H9 (cell line): Measurements from ENCODE around the gene LRRC28. TPM values are rescaled to one million over a fixed set of nuclear protein-coding genes. Genes with fewer than 3 reads are reported as not detected.

Source experiments
- DNase-seq: peaks from one replicate; pipeline ENCODE4 v3.0.0-alpha.2; 2017
- H2AFZ ChIP-seq: one replicate; pipeline ENCODE4 v1.6.1; 2013; ENCODE audit warnings: mild to moderate bottlenecking, low read length, control low read depth, moderate library complexity
- H2AK5ac ChIP-seq: 2 replicates; pipeline ENCODE4 v1.6.1; 2013; ENCODE audit warnings: low read length, control low read depth, mixed read lengths; ENCODE audit not compliant: insufficient read length
- H2BK120ac ChIP-seq: one replicate; pipeline ENCODE4 v1.6.1; 2013; ENCODE audit warnings: low read depth, mild to moderate bottlenecking, low read length, control low read depth, inconsistent platforms; ENCODE audit not compliant: poor library complexity, severe bottlenecking
- H2BK12ac ChIP-seq: 2 replicates; pipeline ENCODE4 v1.6.1; 2013; ENCODE audit warnings: low read length, control low read depth, mixed read lengths, low read depth; ENCODE audit not compliant: insufficient read length
- H2BK15ac ChIP-seq: 2 replicates; pipeline ENCODE4 v1.6.1; 2013; ENCODE audit warnings: low read depth, low read length, control low read depth
- H2BK20ac ChIP-seq: one replicate; pipeline ENCODE4 v1.6.1; 2013; ENCODE audit warnings: low read depth, mild to moderate bottlenecking, low read length, control low read depth, inconsistent platforms; ENCODE audit not compliant: poor library complexity, severe bottlenecking
- H2BK5ac ChIP-seq: 2 replicates; pipeline ENCODE4 v1.6.1; 2013; ENCODE audit warnings: low read length, control low read depth, mixed read lengths; ENCODE audit not compliant: insufficient read length
- H3K14ac ChIP-seq: 2 replicates; pipeline ENCODE4 v1.6.1; 2013; ENCODE audit warnings: low read length, control low read depth; ENCODE audit not compliant: insufficient read depth
- H3K18ac ChIP-seq: 2 replicates; pipeline ENCODE4 v1.6.1; 2013; ENCODE audit warnings: low read depth, mild to moderate bottlenecking, mixed read lengths, low read length, control low read depth; ENCODE audit not compliant: insufficient read length
- H3K23ac ChIP-seq: 2 replicates; pipeline ENCODE4 v1.6.1; 2013; ENCODE audit warnings: low read length, control low read depth, mixed read lengths, low read depth; ENCODE audit not compliant: insufficient read length
- H3K23me2 ChIP-seq: 2 replicates; pipeline ENCODE4 v1.6.1; 2013; ENCODE audit warnings: low read depth, mild to moderate bottlenecking, mixed read lengths, low read length, control low read depth; ENCODE audit not compliant: insufficient read length, poor library complexity, severe bottlenecking
- H3K27ac ChIP-seq: 2 replicates; pipeline ENCODE4 v1.5.1; 2013; ENCODE audit warnings: low read length, control low read depth, mixed read lengths, low read depth; ENCODE audit not compliant: insufficient read length
- H3K27me3 ChIP-seq: 2 replicates; pipeline ENCODE4 v1.6.1; 2013; ENCODE audit warnings: low read length, control low read depth, inconsistent platforms; ENCODE audit not compliant: insufficient read depth
- H3K4ac ChIP-seq: 2 replicates; pipeline ENCODE4 v1.6.1; 2013; ENCODE audit warnings: low read depth, mild to moderate bottlenecking, control low read depth, inconsistent platforms, low read length, moderate library complexity
- H3K4me1 ChIP-seq: 2 replicates; pipeline ENCODE4 v1.6.1; 2013; ENCODE audit warnings: low read length, control low read depth, inconsistent platforms; ENCODE audit not compliant: insufficient read depth
- H3K4me2 ChIP-seq: 2 replicates; pipeline ENCODE4 v1.6.1; 2013; ENCODE audit warnings: low read length, control low read depth, mixed read lengths; ENCODE audit not compliant: insufficient read length, insufficient read depth
- H3K56ac ChIP-seq: 2 replicates; pipeline ENCODE4 v1.6.1; 2013; ENCODE audit warnings: low read depth, mild to moderate bottlenecking, mixed read lengths, low read length, control low read depth; ENCODE audit not compliant: insufficient read length
- H3K79me1 ChIP-seq: 2 replicates; pipeline ENCODE4 v1.6.1; 2013; ENCODE audit warnings: low read depth, mild to moderate bottlenecking, moderate library complexity, low read length, control low read depth, inconsistent platforms; ENCODE audit not compliant: insufficient read depth, poor library complexity, severe bottlenecking
- H3K79me2 ChIP-seq: 2 replicates; pipeline ENCODE4 v1.6.1; 2013; ENCODE audit warnings: low read length, control low read depth, inconsistent platforms; ENCODE audit not compliant: insufficient read depth
- H3K9ac ChIP-seq: 2 replicates; pipeline ENCODE4 v1.6.1; 2013; ENCODE audit warnings: low read length, control low read depth, mixed read lengths; ENCODE audit not compliant: insufficient read length; ENCODE audit errors: extremely low read depth
- H3K9me3 ChIP-seq: one replicate; pipeline ENCODE4 v1.6.1; 2013; ENCODE audit warnings: low read depth, low read length, inconsistent platforms; ENCODE audit not compliant: control insufficient read depth
- H3T11ph ChIP-seq: one replicate; pipeline ENCODE4 v1.6.1; 2013; ENCODE audit warnings: mild to moderate bottlenecking, low read length, control low read depth, inconsistent platforms
- H4K20me1 ChIP-seq: one replicate; pipeline ENCODE4 v1.6.1; 2013; ENCODE audit not compliant: control insufficient read depth, insufficient read length, insufficient read depth
- H4K5ac ChIP-seq: 2 replicates; pipeline ENCODE4 v1.6.1; 2013; ENCODE audit warnings: low read depth, mild to moderate bottlenecking, mixed read lengths, low read length, control low read depth; ENCODE audit not compliant: insufficient read length
- H4K8ac ChIP-seq: replicated peaks from 2 replicates; pipeline ENCODE4 v1.6.1; 2013; ENCODE audit warnings: low read length, control low read depth, mixed read lengths, low read depth; ENCODE audit not compliant: insufficient read length
- H4K91ac ChIP-seq: 2 replicates; pipeline ENCODE4 v1.6.1; 2013; ENCODE audit warnings: low read depth, mild to moderate bottlenecking, moderate library complexity, mixed read lengths, low read length, control low read depth; ENCODE audit not compliant: insufficient read length
- H3K27ac Mint-ChIP-seq, 3 experiments: 2 replicates in 2 of 3; 3 replicates in 1 of 3; pipeline ENCODE4 v1.8.0; 2020 to 2021; ENCODE audit warnings: mixed read lengths in 3 of 3, mild to moderate bottlenecking in 1 of 3, moderate library complexity in 1 of 3
- H3K27me3 Mint-ChIP-seq: 2 replicates; pipeline ENCODE4 v1.8.0; 2021; ENCODE audit warnings: low read depth, mild to moderate bottlenecking, moderate library complexity, mixed read lengths
- H3K36me3 Mint-ChIP-seq, 3 experiments: 2 replicates in 2 of 3; 3 replicates in 1 of 3; pipeline ENCODE4 v1.8.0; 2020 to 2021; ENCODE audit warnings: low read depth in 3 of 3, mixed read lengths in 3 of 3; ENCODE audit not compliant: insufficient read depth in 1 of 3
- H3K4me1 Mint-ChIP-seq, 2 experiments: 2 replicates each; pipeline ENCODE4 v1.8.0; 2020; ENCODE audit warnings: mixed read lengths in 2 of 2
- H3K4me3 Mint-ChIP-seq, 2 experiments: 2 replicates in 1 of 2; 3 replicates in 1 of 2; pipeline ENCODE4 v1.8.0; 2020 to 2021; ENCODE audit warnings: mild to moderate bottlenecking in 2 of 2, mixed read lengths in 2 of 2, moderate library complexity in 1 of 2
- H3K9me3 Mint-ChIP-seq, 2 experiments: 2 replicates in 1 of 2; 3 replicates in 1 of 2; pipeline ENCODE4 v1.8.0; 2020; ENCODE audit warnings: mild to moderate bottlenecking in 2 of 2, mixed read lengths in 2 of 2, moderate library complexity in 1 of 2
- CTCF ChIP-seq: fragments of 200-600 bp; sonication (generic); conservative IDR thresholded peaks from 3 replicates; pipeline ENCODE4 v1.8.0; 2021; ENCODE audit warnings: antibody characterized with exemption, mild to moderate bottlenecking
- WGBS: extraction: QIAGEN DNeasy Blood & Tissue Kit; methylation state at CpG from one replicate; pipeline ENCODE4 v1.1.7; 2013; ENCODE audit warnings: missing lambda C conversion rate, low lambda C conversion rate, mixed read lengths; ENCODE audit not compliant: insufficient read length; ENCODE audit errors: extremely low coverage; 5-methylcytosine and 5-hydroxymethylcytosine counted together
- total RNA-seq: library from RNA; stranded (reverse); gene quantifications from 2 replicates; pipeline ENCODE4 v1.2.1, GENCODE V29; 2021

The LRRC28 gene
- total RNA-seq, 1 experiment from 2014 or later, result 17.6 TPM

GRCh38 chr15:99341786-99342185 is 90.5 kb downstream of the LRRC28 start:
- Histone ChIP-seq H3K4ac (no peak overlapping the region), H2BK12ac (no peak overlapping the region), H3K18ac (no peak overlapping the region), H2AK5ac (no peak overlapping the region), H3K27ac (no peak overlapping the region), H3K4me2 (no peak overlapping the region), H2AFZ (no peak overlapping the region), H2BK120ac (no peak overlapping the region), H3K27me3 (no peaks in the 10 kb centered on the region), H4K8ac (no peak overlapping the region), H2BK5ac (no peak overlapping the region), H3K79me1 (no peaks in the 10 kb centered on the region), H3T11ph (no peak overlapping the region), H3K14ac (no peak overlapping the region), H3K79me2 (no peaks in the 10 kb centered on the region), H3K23me2 (no peaks in the 10 kb centered on the region), H3K9ac (no peak overlapping the region), H2BK15ac (no peak overlapping the region), H3K9me3 (no peaks in the 10 kb centered on the region), H3K23ac (no peak overlapping the region), H2BK20ac (no peak overlapping the region), H3K4me1 (no peaks in the 10 kb centered on the region), H3K56ac (no peak overlapping the region), H4K91ac (no peak overlapping the region), H4K5ac (no peak overlapping the region), H4K20me1 (no peaks in the 10 kb centered on the region)
- no peaks in the 10 kb centered on the region for H3K9me3 Mint-ChIP-seq
- H3K27me3 Mint-ChIP-seq, result no peaks in the 10 kb centered on the region
- no peak for TF ChIP-seq CTCF
- no peak overlapping the region for H3K27ac Mint-ChIP-seq
- H3K36me3 Mint-ChIP-seq, result no peaks in the 10 kb centered on the region
- no peaks in the 10 kb centered on the region for H3K4me1 Mint-ChIP-seq
- no peak for DNase-seq
- no CpG with 5 or more reads among the region's 1 CpG for WGBS
- H3K4me3 Mint-ChIP-seq, result no peak overlapping the region
